IPS-18a (cell line): Measurements from ENCODE around the gene TMCO1.
"Not testable (repeated sequence)": the region's sequence is repeated elsewhere in the genome, so short reads cannot be mapped to it uniquely, and the experiment has no call there.

Experiments
- H3K27ac ChIP-seq: one replicate; pipeline ENCODE4 v1.5.1; 2013; ENCODE audit warnings: low read length
- H3K27me3 ChIP-seq: one replicate; pipeline ENCODE4 v1.6.1; 2013; ENCODE audit warnings: mild to moderate bottlenecking, low read length; ENCODE audit not compliant: control insufficient read depth, insufficient read depth
- H3K36me3 ChIP-seq: one replicate; pipeline ENCODE4 v1.6.1; 2013; ENCODE audit warnings: low read depth, low read length; ENCODE audit not compliant: control insufficient read depth
- H3K4me1 ChIP-seq: one replicate; pipeline ENCODE4 v1.6.1; 2013; ENCODE audit warnings: low read depth, low read length; ENCODE audit not compliant: control insufficient read depth
- H3K4me3 ChIP-seq: one replicate; pipeline ENCODE4 v1.5.1; 2013; ENCODE audit warnings: low read length
- H3K9ac ChIP-seq: one replicate; pipeline ENCODE4 v1.6.1; 2013; ENCODE audit warnings: mild to moderate bottlenecking, low read length, moderate library complexity
- H3K9me3 ChIP-seq: one replicate; pipeline ENCODE4 v1.6.1; 2013; ENCODE audit warnings: low read depth, low read length; ENCODE audit not compliant: control insufficient read depth

Gene TMCO1

DNA sequence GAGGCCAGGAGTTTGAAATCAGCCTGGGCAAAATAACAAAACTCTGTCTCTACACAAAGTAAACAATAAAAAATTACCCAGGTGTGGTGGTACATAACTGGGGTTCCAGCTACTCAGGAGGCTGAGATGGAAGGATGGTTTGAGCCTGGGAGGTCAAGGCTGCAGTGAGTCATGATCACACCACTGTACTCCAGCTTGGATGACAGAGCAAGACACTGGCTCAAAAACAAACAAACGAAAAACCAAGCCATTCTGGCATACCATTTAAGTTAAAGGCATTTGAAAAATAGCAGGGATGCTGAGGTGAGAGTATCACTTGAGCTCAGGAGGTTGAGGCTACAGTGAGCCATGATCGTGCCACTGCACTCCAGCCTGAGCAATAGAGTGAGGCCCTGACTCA, 65.0 kb downstream of the TMCO1 start:
- no peaks in the 10 kb centered on the region for H3K36me3 ChIP-seq

DNA sequence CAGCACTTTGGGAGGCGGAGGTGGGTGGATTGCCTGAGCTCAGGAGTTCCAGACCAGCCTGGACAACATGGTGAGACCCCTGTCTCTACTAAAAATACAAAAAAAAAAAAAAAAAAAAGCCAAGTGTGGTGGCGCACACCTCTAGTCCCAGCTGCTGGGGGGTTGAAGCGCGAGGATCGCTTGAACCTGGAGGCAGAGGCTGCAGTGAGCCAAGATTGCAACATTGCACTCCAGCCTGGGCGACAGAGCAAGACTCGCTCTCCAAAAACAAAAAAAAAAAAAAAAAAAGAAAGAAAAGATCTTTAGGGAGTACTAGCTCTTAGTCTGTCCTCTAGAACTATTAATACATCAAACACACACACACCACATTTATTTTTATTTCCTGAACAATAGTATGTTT, 66.7 kb downstream of the TMCO1 start:
- not testable (repeated sequence) for H3K27me3 ChIP-seq, H3K4me1 ChIP-seq, H3K4me3 ChIP-seq, H3K9me3 ChIP-seq, H3K27ac ChIP-seq, H3K9ac ChIP-seq, H3K36me3 ChIP-seq

More for the DNA sequence above, 65.0 kb downstream of the TMCO1 start:
- Histone ChIP-seq H3K27ac (no peak overlapping the region), H3K9ac (no peak overlapping the region), H3K9me3 (no peaks in the 10 kb centered on the region), H3K4me1 (no peaks in the 10 kb centered on the region), H3K27me3 (no peaks in the 10 kb centered on the region), H3K4me3 (no peak overlapping the region)

DNA sequence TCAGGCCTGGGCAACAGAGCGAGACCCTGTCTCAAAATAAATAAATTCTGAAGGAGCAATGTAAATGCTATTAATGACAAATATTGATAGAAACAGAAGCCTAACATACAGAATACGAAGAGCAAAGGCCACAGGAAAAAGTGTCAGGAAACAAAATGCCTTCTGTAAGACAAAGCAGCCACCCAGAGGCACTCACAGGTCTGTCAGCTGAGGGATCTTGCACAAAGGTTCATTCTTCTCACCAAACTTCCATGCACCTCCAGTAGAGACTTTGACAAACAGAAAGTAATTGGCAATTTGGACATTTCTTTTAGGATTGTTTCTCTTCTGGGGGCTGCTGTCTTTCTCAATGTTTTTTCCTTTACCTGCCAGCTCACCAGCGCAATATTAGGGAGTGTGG, 69.1 kb downstream of the TMCO1 start:
- peaks cover 8% of the 10 kb centered on the region for H3K4me1 ChIP-seq
- no peaks in the 10 kb centered on the region for H3K36me3 ChIP-seq
- H3K4me3 ChIP-seq = no peak overlapping the region
- no peak overlapping the region for H3K9ac ChIP-seq
- H3K27me3 ChIP-seq = no peaks in the 10 kb centered on the region
- no peak overlapping the region for H3K27ac ChIP-seq
- H3K9me3 ChIP-seq = no peaks in the 10 kb centered on the region

DNA sequence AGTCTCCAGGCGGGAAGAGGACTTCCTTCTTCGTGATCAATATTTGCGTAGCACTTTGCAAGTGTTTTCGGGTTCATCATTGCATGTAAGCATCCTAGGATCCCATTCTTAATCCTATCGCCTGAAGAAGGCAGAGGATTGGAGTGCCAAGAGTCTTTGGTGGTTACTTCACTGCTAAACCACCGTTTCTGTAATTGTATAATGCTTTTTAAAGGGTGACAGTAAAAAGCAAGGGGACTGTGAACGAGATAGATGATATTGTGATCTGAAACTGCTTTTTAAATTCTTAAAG, 70.0 kb downstream of the TMCO1 start:
- Histone ChIP-seq H3K36me3 (no peaks in the 10 kb centered on the region), H3K9ac (peak overlapping the region; percentile 84), H3K27me3 (no peaks in the 10 kb centered on the region), H3K27ac (peak overlapping the region; percentile 52), H3K4me1 (peaks cover 8% of the 10 kb centered on the region), H3K4me3 (peak overlapping the region; percentile 68), H3K9me3 (no peaks in the 10 kb centered on the region)

DNA sequence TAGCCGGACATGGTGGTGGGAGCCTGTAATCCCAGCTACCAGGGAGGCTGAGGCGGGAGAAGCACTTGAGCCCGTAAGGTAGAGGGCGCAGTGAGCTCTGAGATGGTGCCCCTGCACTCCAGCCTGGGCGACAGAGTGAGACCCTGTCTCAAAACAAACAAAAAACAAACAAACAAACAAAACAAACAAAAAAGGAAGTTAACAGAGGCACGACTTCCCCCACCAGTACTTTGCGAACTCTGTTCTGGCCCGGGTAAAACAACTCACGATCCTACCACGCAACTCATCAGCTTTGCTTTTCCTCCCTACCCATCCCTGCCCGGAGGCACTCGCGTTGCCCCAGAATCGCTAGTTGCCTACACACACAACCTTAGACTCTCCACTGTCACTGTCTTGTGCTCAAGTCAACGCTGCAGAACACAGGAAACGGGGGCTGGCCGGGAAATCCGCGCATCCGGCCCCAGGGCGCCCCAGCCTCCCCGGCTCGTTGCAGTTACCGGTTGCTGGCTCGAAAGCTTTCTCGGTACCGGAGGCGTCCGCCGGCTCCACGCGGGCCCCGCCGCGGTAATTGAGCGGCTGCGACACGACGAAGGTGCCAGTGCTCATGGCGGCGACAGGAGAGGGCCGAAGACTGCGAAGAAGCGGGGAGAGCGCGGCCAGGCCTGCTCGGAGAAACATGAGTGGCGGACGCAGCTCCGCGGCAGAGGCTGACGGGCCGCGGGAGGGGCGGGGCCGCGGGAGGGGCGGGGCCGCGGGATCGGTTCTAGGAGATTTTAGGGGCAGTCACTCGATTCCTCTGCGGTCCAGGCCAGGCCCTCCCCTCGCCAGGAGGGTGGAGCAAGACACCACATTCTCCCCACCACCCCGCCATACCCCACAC, 70.5 kb downstream of the TMCO1 start, which contains the start of gene ALDH9A1:
ALDH9A1 (minus strand) TSS at position 682 of the 880 bp plus-strand sequence; CDS start at position 678, 4 bp downstream.
- Histone ChIP-seq H3K9me3 (no peaks in the 10 kb centered on the region), H3K4me3 (peak within 1 kb of the TSS; percentile 68), H3K36me3 (no peaks in the 10 kb centered on the region), H3K27ac (peak within 1 kb of the TSS; percentile 56), H3K9ac (peak within 1 kb of the TSS; percentile 84), H3K27me3 (no peaks in the 10 kb centered on the region), H3K4me1 (peaks cover 8% of the 10 kb centered on the region)

DNA sequence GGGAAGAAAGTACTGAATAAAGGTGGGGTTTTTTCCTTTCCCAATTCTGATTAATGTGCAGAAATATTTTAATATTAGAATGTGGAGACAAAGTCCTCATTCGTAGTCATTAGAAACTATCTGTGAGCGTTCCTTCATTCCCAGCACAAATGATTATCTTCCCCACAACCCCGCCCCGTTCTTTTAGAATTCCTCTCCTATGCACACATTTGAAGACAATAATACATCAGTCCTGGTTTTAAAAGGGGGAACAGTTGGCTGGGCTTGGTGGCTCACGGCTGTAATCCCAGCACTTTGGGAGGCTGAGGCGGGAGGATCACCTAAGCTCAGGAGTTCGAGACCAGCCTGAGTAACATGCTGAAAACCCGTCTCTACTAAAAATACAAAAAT, 71.2 kb downstream of the TMCO1 start:
- Histone ChIP-seq H3K4me3 (peak overlapping the region; percentile 68), H3K9ac (peak overlapping the region; percentile 84), H3K4me1 (peaks cover 8% of the 10 kb centered on the region), H3K27me3 (no peaks in the 10 kb centered on the region), H3K36me3 (no peaks in the 10 kb centered on the region), H3K27ac (no peak overlapping the region), H3K9me3 (no peaks in the 10 kb centered on the region)

DNA sequence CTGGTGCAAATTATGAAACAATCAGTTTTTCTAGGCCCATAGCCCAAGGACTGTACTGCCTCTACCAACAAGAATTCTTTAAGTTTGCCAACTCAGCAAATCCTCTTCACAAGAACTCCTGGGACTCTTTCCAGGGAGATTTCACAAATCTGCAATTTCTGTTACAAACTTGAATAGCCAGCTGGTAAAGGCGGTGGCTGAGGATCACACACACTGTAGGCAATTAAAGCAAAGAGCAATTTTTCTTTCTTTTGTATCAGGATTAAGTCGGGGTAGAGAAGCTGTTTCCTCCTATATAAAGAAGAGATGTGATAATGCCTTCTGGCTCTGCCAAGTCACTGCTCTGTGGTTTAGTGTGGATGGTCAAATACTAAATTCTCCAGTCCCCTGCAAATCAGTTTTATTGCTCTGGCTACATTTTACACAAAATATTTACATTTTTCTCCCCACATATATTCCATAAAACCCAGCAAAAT, 72.0 kb downstream of the TMCO1 start:
- Histone ChIP-seq H3K9ac (peak overlapping the region; percentile 84), H3K4me3 (peak overlapping the region; percentile 68), H3K27ac (no peak overlapping the region), H3K36me3 (no peaks in the 10 kb centered on the region), H3K27me3 (no peaks in the 10 kb centered on the region), H3K9me3 (no peaks in the 10 kb centered on the region), H3K4me1 (peaks cover 8% of the 10 kb centered on the region)

DNA sequence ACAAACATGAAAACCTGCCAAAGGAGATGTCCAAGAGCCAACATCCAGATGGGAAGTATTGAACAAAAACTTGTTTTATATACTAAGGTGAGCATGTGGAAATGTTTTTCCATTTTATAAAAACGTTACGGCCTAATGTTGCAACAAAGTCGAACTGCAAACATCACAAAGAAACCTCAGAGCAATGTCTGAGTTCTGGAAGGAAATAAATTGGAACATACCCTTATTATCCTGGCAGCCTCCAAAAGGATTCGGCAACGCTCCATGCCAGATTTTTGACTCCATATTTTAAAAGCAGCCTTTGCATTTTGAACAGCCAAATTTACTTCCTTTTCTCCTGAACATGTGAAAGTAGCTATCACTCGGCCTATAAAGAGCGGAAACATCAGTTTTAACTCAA, 73.6 kb downstream of the TMCO1 start:
- Histone ChIP-seq H3K4me3 (no peak overlapping the region), H3K9ac (no peak overlapping the region), H3K36me3 (no peaks in the 10 kb centered on the region), H3K27ac (no peak overlapping the region), H3K9me3 (no peaks in the 10 kb centered on the region), H3K4me1 (peaks cover 8% of the 10 kb centered on the region), H3K27me3 (no peaks in the 10 kb centered on the region)

DNA sequence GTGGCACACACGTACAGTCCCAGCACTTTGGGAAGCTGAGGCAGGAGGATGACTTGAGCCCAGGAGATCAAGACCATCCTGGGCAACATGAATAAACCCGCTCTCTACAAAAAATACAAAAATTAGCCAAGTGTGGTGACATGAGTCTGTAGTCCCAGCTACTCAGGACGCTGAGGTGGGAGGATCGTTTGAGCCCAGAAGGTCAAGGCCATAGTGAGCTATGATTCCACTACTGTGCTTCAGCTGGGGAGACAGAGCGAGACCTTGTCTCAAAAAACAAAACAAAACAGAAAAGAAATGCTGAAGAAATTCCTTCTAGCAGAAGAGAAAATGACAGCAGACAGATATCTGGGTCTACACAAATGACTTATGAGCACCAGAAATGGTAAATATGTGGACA, 80.6 kb downstream of the TMCO1 start:
- no peak overlapping the region for H3K4me3 ChIP-seq
- H3K27ac ChIP-seq = no peak overlapping the region
- H3K27me3 ChIP-seq = no peaks in the 10 kb centered on the region
- no peak overlapping the region for H3K9ac ChIP-seq
- no peaks in the 10 kb centered on the region for H3K4me1 ChIP-seq
- no peaks in the 10 kb centered on the region for H3K9me3 ChIP-seq
- H3K36me3 ChIP-seq = peaks cover 7% of the 10 kb centered on the region

DNA sequence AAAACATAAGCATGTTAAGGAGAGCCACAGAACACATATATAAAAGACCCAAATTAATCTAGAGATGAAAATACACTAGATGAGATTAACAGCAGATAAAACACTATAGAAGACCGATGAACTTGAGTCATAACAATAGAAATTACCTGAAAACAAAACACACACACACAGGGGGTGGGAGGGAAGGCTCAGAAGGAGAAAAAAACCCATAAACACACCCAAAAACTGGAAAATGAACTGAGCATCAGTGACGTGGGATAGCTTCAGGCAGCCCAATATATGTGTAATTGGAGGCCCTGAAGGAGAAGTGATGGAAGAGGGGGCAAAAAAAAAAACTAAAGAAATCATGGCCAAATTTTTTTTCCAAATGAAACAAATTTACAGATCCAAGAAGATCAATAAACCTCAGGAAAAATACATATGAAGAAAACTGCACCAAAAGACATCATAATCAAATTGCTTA, 81.7 kb downstream of the TMCO1 start:
- H3K4me3 ChIP-seq = no peak overlapping the region
- H3K9me3 ChIP-seq = no peaks in the 10 kb centered on the region
- H3K4me1 ChIP-seq = no peaks in the 10 kb centered on the region
- no peak overlapping the region for H3K9ac ChIP-seq
- H3K27me3 ChIP-seq = no peaks in the 10 kb centered on the region
- peaks cover 13% of the 10 kb centered on the region for H3K36me3 ChIP-seq
- H3K27ac ChIP-seq = no peak overlapping the region

DNA sequence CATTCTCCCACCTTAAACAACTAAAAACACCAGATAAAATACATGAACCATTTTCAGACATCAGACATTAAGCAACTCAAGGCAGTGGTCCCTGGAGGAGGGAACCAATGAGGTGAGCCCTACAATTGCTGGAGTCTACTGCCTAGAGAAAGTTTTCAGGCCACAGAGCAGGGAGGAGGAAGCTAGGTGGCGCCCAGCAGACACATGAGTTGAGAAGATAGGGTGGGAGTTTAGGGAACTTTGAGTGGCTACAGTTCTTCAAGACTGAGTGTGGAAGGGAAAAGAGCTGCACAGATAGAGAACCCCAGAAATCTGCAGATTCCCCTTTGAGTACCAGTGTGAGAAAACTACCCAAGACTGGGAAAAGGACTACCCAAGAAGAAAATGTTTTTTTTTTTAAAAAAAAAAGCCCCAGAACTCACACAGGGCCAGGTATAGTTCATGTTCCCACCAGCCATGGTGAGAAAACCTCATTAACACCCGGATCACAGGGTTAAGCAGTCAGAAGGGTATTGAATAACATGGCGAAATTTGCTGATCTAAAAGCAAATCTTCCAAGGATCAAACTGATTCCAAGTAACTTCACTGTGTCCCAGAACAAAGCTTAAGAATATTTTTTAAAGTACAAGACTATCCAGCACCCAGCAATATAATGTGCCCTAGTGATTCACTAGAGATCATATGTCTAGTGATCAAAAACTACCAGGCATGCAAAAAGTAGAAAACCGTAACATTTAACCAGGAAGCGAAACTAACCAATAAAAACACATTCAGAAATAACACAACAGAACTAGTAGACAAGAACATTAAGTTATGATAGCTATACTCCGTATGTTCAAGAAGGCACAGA, 82.3 kb downstream of the TMCO1 start:
- H3K4me3 ChIP-seq = no peak overlapping the region
- H3K9ac ChIP-seq = no peak overlapping the region
- H3K9me3 ChIP-seq = no peaks in the 10 kb centered on the region
- H3K27ac ChIP-seq = no peak overlapping the region
- no peaks in the 10 kb centered on the region for H3K27me3 ChIP-seq
- H3K36me3 ChIP-seq = peaks cover 16% of the 10 kb centered on the region
- no peaks in the 10 kb centered on the region for H3K4me1 ChIP-seq
